Type B pancreatic cell (in vitro differentiated cells): Measurements from ENCODE around the gene EVPLL. TPM values are rescaled to one million over a fixed set of nuclear protein-coding genes. Genes with fewer than 3 reads are reported as not detected.
"Not testable (repeated sequence)": the region's sequence is repeated elsewhere in the genome, so short reads cannot be mapped to it uniquely, and the experiment has no call there.

Source experiments
- DNase-seq: peaks from one replicate; pipeline ENCODE4 v3.0.0; 2021; ENCODE audit warnings: mixed read lengths; ENCODE audit not compliant: unreplicated experiment; ENCODE audit errors: extremely low spot score
- H3K27ac Mint-ChIP-seq: 2 replicates; pipeline ENCODE4 v1.8.0; 2021; ENCODE audit warnings: mild to moderate bottlenecking, mixed read lengths
- H3K27me3 Mint-ChIP-seq: 2 replicates; pipeline ENCODE4 v1.8.0; 2021; ENCODE audit warnings: mixed read lengths
- H3K36me3 Mint-ChIP-seq: 2 replicates; pipeline ENCODE4 v1.8.0; 2021; ENCODE audit warnings: mixed read lengths
- H3K4me1 Mint-ChIP-seq: one replicate; pipeline ENCODE4 v1.8.0; 2021; ENCODE audit warnings: mixed read lengths; ENCODE audit not compliant: unreplicated experiment
- H3K4me3 Mint-ChIP-seq: 2 replicates; pipeline ENCODE4 v1.8.0; 2021; ENCODE audit warnings: mild to moderate bottlenecking, mixed read lengths
- H3K9me3 Mint-ChIP-seq: 2 replicates; pipeline ENCODE4 v1.8.0; 2021; ENCODE audit warnings: mixed read lengths
- CTCF ChIP-seq: fragments of 200-600 bp; sonication (generic); conservative IDR thresholded peaks from 2 replicates; pipeline ENCODE4 v1.5.0; 2021; ENCODE audit warnings: antibody characterized with exemption, mild to moderate bottlenecking
- long read RNA-seq: library from polyadenylated mRNA; unstranded; transcript quantifications from one replicate; pipeline ENCODE4 v2.0.0, GENCODE V29; 2020
- total RNA-seq: library from RNA; stranded (reverse); gene quantifications from 2 replicates; pipeline ENCODE4 v1.2.1, GENCODE V29; 2021; ENCODE audit warnings: low replicate concordance

Gene EVPLL
- not detected in 2 replicates for total RNA-seq
- long read RNA-seq: 0 reads

GRCh38 chr17:18377437-18378204 lies at the start of gene EVPLL:
EVPLL (plus strand) TSS chr17:18377778; CDS start chr17:18380938, 3,160 bp downstream.
- no peak within 1 kb of the TSS for H3K4me3 Mint-ChIP-seq
- no peaks in the 10 kb centered on the region for H3K9me3 Mint-ChIP-seq
- no peak for DNase-seq
- H3K36me3 Mint-ChIP-seq: no peaks in the 10 kb centered on the region
- H3K27me3 Mint-ChIP-seq: peaks cover 6% of the 10 kb centered on the region
- no peaks in the 10 kb centered on the region for H3K4me1 Mint-ChIP-seq
- TF ChIP-seq CTCF: no peak
- no peak within 1 kb of the TSS for H3K27ac Mint-ChIP-seq

GRCh38 chr17:18328643-18329204 lies 48.9 kb upstream of the EVPLL start:
- no peaks in the 10 kb centered on the region for H3K4me1 Mint-ChIP-seq
- no peaks in the 10 kb centered on the region for H3K27me3 Mint-ChIP-seq
- no peak for TF ChIP-seq CTCF
- H3K9me3 Mint-ChIP-seq: no peaks in the 10 kb centered on the region
- H3K36me3 Mint-ChIP-seq: peaks cover 10% of the 10 kb centered on the region
- H3K27ac Mint-ChIP-seq: no peak overlapping the region
- no peak for DNase-seq
- H3K4me3 Mint-ChIP-seq: no peak overlapping the region

GRCh38 chr17:18331879-18332278 lies 45.7 kb upstream of the EVPLL start:
- no peak for TF ChIP-seq CTCF
- Mint-ChIP-seq H3K4me1 (no peaks in the 10 kb centered on the region), H3K9me3 (no peaks in the 10 kb centered on the region), H3K36me3 (peaks cover 7% of the 10 kb centered on the region), H3K4me3 (no peak overlapping the region), H3K27ac (no peak overlapping the region), H3K27me3 (no peaks in the 10 kb centered on the region)
- DNase-seq: no peak

GRCh38 chr17:18332909-18333489 lies 44.6 kb upstream of the EVPLL start:
- no peak for DNase-seq
- Mint-ChIP-seq H3K27ac (no peak overlapping the region), H3K9me3 (no peaks in the 10 kb centered on the region), H3K27me3 (no peaks in the 10 kb centered on the region), H3K4me3 (no peak overlapping the region), H3K4me1 (no peaks in the 10 kb centered on the region), H3K36me3 (peaks cover 10% of the 10 kb centered on the region)
- no peak for TF ChIP-seq CTCF

GRCh38 chr17:18338158-18338557 lies 39.4 kb upstream of the EVPLL start:
- not testable (repeated sequence) for H3K4me1 Mint-ChIP-seq, H3K27me3 Mint-ChIP-seq, H3K27ac Mint-ChIP-seq, DNase-seq, H3K9me3 Mint-ChIP-seq, H3K4me3 Mint-ChIP-seq
- peaks cover 25% of the 10 kb centered on the region for H3K36me3 Mint-ChIP-seq

- no peaks in the 10 kb centered on the region for H3K9me3 Mint-ChIP-seq
- DNase-seq: no peak
- H3K27ac Mint-ChIP-seq: no peak overlapping the region
- H3K27me3 Mint-ChIP-seq: no peaks in the 10 kb centered on the region
- TF ChIP-seq CTCF: no peak
- peaks cover 25% of the 10 kb centered on the region for H3K36me3 Mint-ChIP-seq
- no peaks in the 10 kb centered on the region for H3K4me1 Mint-ChIP-seq
- no peak overlapping the region for H3K4me3 Mint-ChIP-seq
These were observed 37.6 kb upstream of the EVPLL start for GRCh38 chr17:18339933-18340332.
